ENCODE results near the gene KRT12. TPM values are rescaled to one million over a fixed set of nuclear protein-coding genes. Genes with fewer than 3 reads are reported as not detected.

KRT12 gene
- total and polyA plus RNA-seq, 9 of the 15 experiments (the other 6 are each of a cell fraction or from before 2014, with no cell fraction given) = 0.18 to 7.0 (median 2.2) TPM

DNA sequence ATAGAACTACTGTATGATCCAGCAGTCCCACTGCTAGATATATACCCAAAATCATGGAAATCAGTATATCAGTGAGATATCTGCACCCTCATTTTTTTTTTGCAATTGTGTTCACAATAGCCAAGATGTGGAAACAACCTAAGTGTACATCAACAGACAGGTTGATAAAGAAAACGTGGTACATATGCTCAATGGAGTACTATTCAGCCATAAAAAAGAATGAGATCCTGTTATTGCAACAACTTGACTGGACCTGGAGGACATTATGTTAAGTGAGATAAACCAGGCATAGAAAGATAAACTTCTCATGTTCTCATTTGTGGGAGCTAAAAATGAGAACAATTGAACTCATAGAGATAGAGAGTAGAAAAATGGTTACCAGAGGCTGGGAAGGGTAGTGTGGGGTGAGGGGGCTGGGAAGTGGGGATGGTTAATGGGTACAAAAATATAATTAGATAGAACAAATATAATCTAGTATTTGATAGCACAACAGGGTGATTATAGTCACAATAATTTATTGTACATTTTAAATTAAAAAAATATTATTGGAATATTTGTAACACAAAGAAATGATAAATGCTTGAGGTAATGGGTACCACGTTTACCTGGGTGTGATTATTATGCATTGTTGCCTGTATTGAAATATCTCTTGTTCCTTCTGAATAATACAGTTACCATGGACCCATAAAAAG is 36.8 kb downstream of the KRT12 start (continued):
- TF ChIP-seq, protein P1, sequence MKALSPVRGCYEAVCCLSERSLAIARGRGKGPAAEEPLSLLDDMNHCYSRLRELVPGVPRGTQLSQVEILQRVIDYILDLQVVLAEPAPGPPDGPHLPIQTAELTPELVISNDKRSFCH (CRISPR knock-in tag; IDR thresholded peaks at IDR 0.05) = no peak
- TF ChIP-seq, protein P1 (tag; IDR thresholded peaks at IDR 0.05) = no peak
- peak; percentile 77 for TF ChIP-seq HDAC2 (IDR thresholded peaks at IDR 0.05)
- TF ChIP-seq ZBTB1 (CRISPR knock-in tag; IDR thresholded peaks at IDR 0.05; ENCODE audit: borderline replicate concordance, low read depth) = no peak
- TF ChIP-seq BCOR (IDR thresholded peaks at IDR 0.05) = peak; percentile 92
- TF ChIP-seq, protein P2, sequence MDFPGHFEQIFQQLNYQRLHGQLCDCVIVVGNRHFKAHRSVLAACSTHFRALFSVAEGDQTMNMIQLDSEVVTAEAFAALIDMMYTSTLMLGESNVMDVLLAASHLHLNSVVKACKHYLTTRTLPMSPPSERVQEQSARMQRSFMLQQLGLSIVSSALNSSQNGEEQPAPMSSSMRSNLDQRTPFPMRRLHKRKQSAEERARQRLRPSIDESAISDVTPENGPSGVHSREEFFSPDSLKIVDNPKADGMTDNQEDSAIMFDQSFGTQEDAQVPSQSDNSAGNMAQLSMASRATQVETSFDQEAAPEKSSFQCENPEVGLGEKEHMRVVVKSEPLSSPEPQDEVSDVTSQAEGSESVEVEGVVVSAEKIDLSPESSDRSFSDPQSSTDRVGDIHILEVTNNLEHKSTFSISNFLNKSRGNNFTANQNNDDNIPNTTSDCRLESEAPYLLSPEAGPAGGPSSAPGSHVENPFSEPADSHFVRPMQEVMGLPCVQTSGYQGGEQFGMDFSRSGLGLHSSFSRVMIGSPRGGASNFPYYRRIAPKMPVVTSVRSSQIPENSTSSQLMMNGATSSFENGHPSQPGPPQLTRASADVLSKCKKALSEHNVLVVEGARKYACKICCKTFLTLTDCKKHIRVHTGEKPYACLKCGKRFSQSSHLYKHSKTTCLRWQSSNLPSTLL (IDR thresholded peaks at IDR 0.05) = no peak
- 0 out of 2 replicates have a peak, but pooled peaks have one; percentile 16 for TF ChIP-seq NFIC (IDR thresholded peaks at IDR 0.05)
- TF ChIP-seq NCOA2 (IDR thresholded peaks at IDR 0.05; ENCODE audit: partially characterized antibody in 2 of 2) = no peak
- peak in 1 of 2 experiments; percentile 15; a peak in 1 of 3 replicates for TF ChIP-seq CBX3 (IDR thresholded peaks at IDR 0.05; ENCODE audit: borderline replicate concordance in 1 of 2, low read length in 2 of 2)
- TF ChIP-seq XRCC3 (IDR thresholded peaks at IDR 0.05) = 0 out of 2 replicates have a peak, but pooled peaks have one; percentile 36
- TF ChIP-seq RCOR1 (IDR thresholded peaks at IDR 0.05; ENCODE audit: borderline replicate concordance in 1 of 2, low read depth in 2 of 2, low read length in 2 of 2) = 0 out of 4 replicates have a peak, but pooled peaks of 1 of the 2 experiments have one; percentile 24
- no peak for TF ChIP-seq MTA1 (IDR thresholded peaks at IDR 0.05; ENCODE audit: borderline replicate concordance)
- TF ChIP-seq ZNF146 (CRISPR knock-in tag; IDR thresholded peaks at IDR 0.05; ENCODE audit: unreplicated experiment) = peak; percentile 100
- peak; percentile 39 for TF ChIP-seq CBFA2T3 (IDR thresholded peaks at IDR 0.05)
- peak; percentile 28; the same call in 1 of the 2 replicates for TF ChIP-seq THRAP3 (IDR thresholded peaks at IDR 0.05; ENCODE audit: borderline replicate concordance)
- 0 out of 2 replicates have a peak, but pooled peaks have one; percentile 12 for TF ChIP-seq SMARCE1 (IDR thresholded peaks at IDR 0.05)
- TF ChIP-seq, protein P3, sequence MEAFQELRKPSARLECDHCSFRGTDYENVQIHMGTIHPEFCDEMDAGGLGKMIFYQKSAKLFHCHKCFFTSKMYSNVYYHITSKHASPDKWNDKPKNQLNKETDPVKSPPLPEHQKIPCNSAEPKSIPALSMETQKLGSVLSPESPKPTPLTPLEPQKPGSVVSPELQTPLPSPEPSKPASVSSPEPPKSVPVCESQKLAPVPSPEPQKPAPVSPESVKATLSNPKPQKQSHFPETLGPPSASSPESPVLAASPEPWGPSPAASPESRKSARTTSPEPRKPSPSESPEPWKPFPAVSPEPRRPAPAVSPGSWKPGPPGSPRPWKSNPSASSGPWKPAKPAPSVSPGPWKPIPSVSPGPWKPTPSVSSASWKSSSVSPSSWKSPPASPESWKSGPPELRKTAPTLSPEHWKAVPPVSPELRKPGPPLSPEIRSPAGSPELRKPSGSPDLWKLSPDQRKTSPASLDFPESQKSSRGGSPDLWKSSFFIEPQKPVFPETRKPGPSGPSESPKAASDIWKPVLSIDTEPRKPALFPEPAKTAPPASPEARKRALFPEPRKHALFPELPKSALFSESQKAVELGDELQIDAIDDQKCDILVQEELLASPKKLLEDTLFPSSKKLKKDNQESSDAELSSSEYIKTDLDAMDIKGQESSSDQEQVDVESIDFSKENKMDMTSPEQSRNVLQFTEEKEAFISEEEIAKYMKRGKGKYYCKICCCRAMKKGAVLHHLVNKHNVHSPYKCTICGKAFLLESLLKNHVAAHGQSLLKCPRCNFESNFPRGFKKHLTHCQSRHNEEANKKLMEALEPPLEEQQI (IDR thresholded peaks at IDR 0.05) = peak; percentile 66; the same call in 1 of the 2 replicates
- peak; percentile 73 for TF ChIP-seq ADNP (tag; IDR thresholded peaks at IDR 0.05)
- peak; percentile 31; the same call in 1 of the 2 replicates for TF ChIP-seq GATAD2B (IDR thresholded peaks at IDR 0.05; ENCODE audit: borderline replicate concordance)
- TF ChIP-seq, protein P4, sequence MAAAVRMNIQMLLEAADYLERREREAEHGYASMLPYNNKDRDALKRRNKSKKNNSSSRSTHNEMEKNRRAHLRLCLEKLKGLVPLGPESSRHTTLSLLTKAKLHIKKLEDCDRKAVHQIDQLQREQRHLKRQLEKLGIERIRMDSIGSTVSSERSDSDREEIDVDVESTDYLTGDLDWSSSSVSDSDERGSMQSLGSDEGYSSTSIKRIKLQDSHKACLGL (CRISPR knock-in tag; IDR thresholded peaks at IDR 0.05; ENCODE audit: borderline replicate concordance, poor library complexity, severe bottlenecking) = no peak
- 0 out of 2 replicates have a peak, but pooled peaks have one; percentile 58 for TF ChIP-seq SMARCA5 (IDR thresholded peaks at IDR 0.05)
- 0 out of 4 replicates have a peak, but pooled peaks of 1 of the 2 experiments have one; percentile 21 for TF ChIP-seq TRIM24 (IDR thresholded peaks at IDR 0.05)
